Keratinocyte (primary cell): ENCODE measurements around the gene PSMD8. TPM values are rescaled to one million over a fixed set of nuclear protein-coding genes. Genes with fewer than 3 reads are reported as not detected.

Experiments
- DNase-seq: peaks from one replicate; pipeline ENCODE4 v3.0.0-alpha.2; 2011; ENCODE audit warnings: low read depth, missing footprints, low spot score
- FAIRE-seq: peaks from 2 replicates; lab custom pipeline; 2011; peaks lifted over from hg19 to GRCh38; lab: Jason Lieb, UNC
- H2AFZ ChIP-seq: 2 replicates; pipeline ENCODE4 v1.6.0; 2012; ENCODE audit warnings: low read length, control low read depth, inconsistent platforms; ENCODE audit not compliant: control insufficient read depth
- H3K27ac ChIP-seq: 2 replicates; pipeline ENCODE4 v1.5.1; 2011; ENCODE audit warnings: low read length; ENCODE audit not compliant: control insufficient read depth, insufficient read depth
- H3K27me3 ChIP-seq: 3 replicates; pipeline ENCODE4 v1.6.0; 2011; ENCODE audit warnings: low read length; ENCODE audit not compliant: control insufficient read depth, insufficient read depth; ENCODE audit errors: extremely low read depth
- H3K36me3 ChIP-seq, 2 experiments: 2 replicates in 1 of 2; 3 replicates in 1 of 2; pipeline ENCODE4 v1.5.1; 2011; ENCODE audit warnings: low read length in 2 of 2, mild to moderate bottlenecking in 1 of 2; ENCODE audit not compliant: control insufficient read depth in 2 of 2, insufficient read depth in 2 of 2; ENCODE audit errors: extremely low read depth in 1 of 2
- H3K4me1 ChIP-seq: 3 replicates; pipeline ENCODE4 v1.5.1; 2011; ENCODE audit warnings: low read length; ENCODE audit not compliant: control insufficient read depth, insufficient read depth; ENCODE audit errors: extremely low read depth
- H3K4me2 ChIP-seq: 3 replicates; pipeline ENCODE4 v1.6.0; 2011; ENCODE audit warnings: low read depth, low read length; ENCODE audit not compliant: control insufficient read depth, insufficient read depth; ENCODE audit errors: extremely low read depth
- H3K4me3 ChIP-seq, 3 experiments: fragments of 200-600 bp in 1 of 3; sonication (generic) in 1 of 3; 2 replicates in 2 of 3; 3 replicates in 1 of 3; pipeline ENCODE4 v1.5.1; 2011 to 2016; ENCODE audit warnings: low read length in 3 of 3, mild to moderate bottlenecking in 3 of 3, control low read depth in 2 of 3, inconsistent platforms in 1 of 3, low read depth in 1 of 3, mixed read lengths in 1 of 3, mixed run types in 1 of 3, moderate library complexity in 1 of 3; ENCODE audit not compliant: control insufficient read depth in 2 of 3, insufficient read depth in 2 of 3; ENCODE audit errors: extremely low read depth in 1 of 3
- H3K79me2 ChIP-seq: 2 replicates; pipeline ENCODE4 v1.6.0; 2012; ENCODE audit warnings: low read length; ENCODE audit not compliant: control insufficient read depth, insufficient read depth
- H3K9ac ChIP-seq: 3 replicates; pipeline ENCODE4 v1.6.0; 2011; ENCODE audit warnings: low read length; ENCODE audit not compliant: control insufficient read depth, insufficient read depth; ENCODE audit errors: extremely low read depth
- H3K9me1 ChIP-seq: 3 replicates; pipeline ENCODE4 v1.6.0; 2011; ENCODE audit warnings: low read length; ENCODE audit not compliant: control insufficient read depth, insufficient read depth; ENCODE audit errors: extremely low read depth
- H3K9me3 ChIP-seq: 2 replicates; pipeline ENCODE4 v1.5.1; 2012; ENCODE audit warnings: low read depth, low read length; ENCODE audit not compliant: control insufficient read depth
- H4K20me1 ChIP-seq: 3 replicates; pipeline ENCODE4 v1.6.0; 2011; ENCODE audit warnings: low read length; ENCODE audit not compliant: control insufficient read depth, insufficient read depth; ENCODE audit errors: extremely low read depth
- CTCF ChIP-seq, 3 experiments: IDR thresholded peaks in 1 of 3; conservative IDR thresholded peaks in 1 of 3; optimal IDR thresholded peaks in 1 of 3; 2 replicates in 2 of 3; 3 replicates in 1 of 3; pipeline versions ENCODE3 to v1.5.1; 2011; ENCODE audit warnings: low read length in 3 of 3, mild to moderate bottlenecking in 3 of 3, moderate library complexity in 2 of 3, control low read depth in 1 of 3, inconsistent platforms in 1 of 3; ENCODE audit not compliant: insufficient read depth in 2 of 3; ENCODE audit errors: extremely low read depth in 1 of 3
- EZH2 ChIP-seq: IDR thresholded peaks from one replicate; pipeline ENCODE4 v1.6.1; 2012; ENCODE audit warnings: inconsistent platforms, mild to moderate bottlenecking, low read length, moderate library complexity
- dilution Hi-C: fragments of 300-500 bp; cut with MboI; formaldehyde crosslinking; loops from one replicate; pipeline ENCODE4 v1.7.0; 2020; ENCODE audit warnings: low sequenced_read_pairs; ENCODE audit not compliant: extremely low pct_ligation_motif_present
- polyA plus RNA-seq, 5 experiments: library from polyadenylated mRNA; depleted of rRNA in 3 of 5; stranded (reverse) in 3 of 5; stranded (forward) in 1 of 5; unstranded in 1 of 5; fragments of >200 nt; gene quantifications; 1 replicate in 1 of 5; 2 replicates in 3 of 5; 3 replicates in 1 of 5; pipeline versions ENCODE4 v1.2.1 to v1.2.3, GENCODE V29; 2011 to 2012; ENCODE audit warnings: missing spikeins in 2 of 5, low read depth in 1 of 5, low replicate concordance in 1 of 5

PSMD8 gene
- polyA plus RNA-seq, 1 donor (not counting 4 experiments of a cell fraction or from before 2014, with no cell fraction given) = 346 TPM

GRCh38 chr19:38370299-38370698 is 4.1 kb upstream of the PSMD8 start:
- peaks cover 6% of the 10 kb centered on the region for H3K79me2 ChIP-seq
- FAIRE-seq (no peak), DNase-seq (no peak)
- no peaks in the 10 kb centered on the region for H3K4me1 ChIP-seq
- no peaks in the 10 kb centered on the region for H3K9me1 ChIP-seq
- H3K27me3 ChIP-seq = no peaks in the 10 kb centered on the region
- no peaks in the 10 kb centered on the region for H4K20me1 ChIP-seq
- H3K27ac ChIP-seq = no peak overlapping the region
- no peaks in the 10 kb centered on the region for H3K36me3 ChIP-seq
- H3K9me3 ChIP-seq = no peaks in the 10 kb centered on the region
- dilution Hi-C loops = no loop called here
- TF ChIP-seq EZH2 = no peak
- no peak for TF ChIP-seq CTCF (optimal IDR thresholded peaks at IDR 0.05 in 1 of 3, IDR thresholded peaks at IDR 0.05 in 1 of 3, conservative IDR thresholded peaks at IDR 0.05 in 1 of 3; ENCODE audit: extremely low read depth in 1 of 3, insufficient read depth in 2 of 3, low read length in 3 of 3)
- H3K9ac ChIP-seq = no peak overlapping the region
- H2AFZ ChIP-seq = no peak overlapping the region
- H3K4me2 ChIP-seq = no peak overlapping the region
- no peak overlapping the region for H3K4me3 ChIP-seq

- DNase-seq (no peak), FAIRE-seq (no peak)
- no peak for TF ChIP-seq EZH2
- no peak for TF ChIP-seq CTCF (optimal IDR thresholded peaks at IDR 0.05 in 1 of 3, IDR thresholded peaks at IDR 0.05 in 1 of 3, conservative IDR thresholded peaks at IDR 0.05 in 1 of 3; ENCODE audit: extremely low read depth in 1 of 3, insufficient read depth in 2 of 3, low read length in 3 of 3)
- H3K27me3 ChIP-seq = no peaks in the 10 kb centered on the region
- H3K4me3 ChIP-seq = no peak overlapping the region
- H3K36me3 ChIP-seq = no peaks in the 10 kb centered on the region
- H3K9ac ChIP-seq = no peak overlapping the region
- dilution Hi-C loops = no loop called here
- no peak overlapping the region for H2AFZ ChIP-seq
- H3K9me1 ChIP-seq = no peaks in the 10 kb centered on the region
- H3K27ac ChIP-seq = no peak overlapping the region
- H3K9me3 ChIP-seq = no peaks in the 10 kb centered on the region
- peaks cover 14% of the 10 kb centered on the region for H3K79me2 ChIP-seq
- no peak overlapping the region for H3K4me2 ChIP-seq
- no peaks in the 10 kb centered on the region for H4K20me1 ChIP-seq
- H3K4me1 ChIP-seq = peaks cover 7% of the 10 kb centered on the region
These were observed 3.3 kb upstream of the PSMD8 start for GRCh38 chr19:38371081-38371480.
